HepG2 (cell line): ENCODE measurements around the gene DNTTIP2. TPM values are rescaled to one million over a fixed set of nuclear protein-coding genes. Genes with fewer than 3 reads are reported as not detected.

Experiments used
- EZH2 ChIP-seq: conservative IDR thresholded peaks from 2 replicates; pipeline ENCODE4 v1.6.1; 2012; ENCODE audit warnings: mild to moderate bottlenecking, low read depth, low read length, moderate library complexity
- MIER2 ChIP-seq: IDR thresholded peaks from 2 replicates; pipeline ENCODE4 v1.6.1; 2016; ENCODE audit warnings: missing biosample characterization, missing genetic modification reagents
- MIXL1 ChIP-seq: IDR thresholded peaks from 2 replicates; pipeline ENCODE4 v1.6.1; 2016
- MNT ChIP-seq: fragments of 450-650 bp; IDR thresholded peaks from 2 replicates; pipeline ENCODE4 v1.6.1; 2016
- MTERF4 ChIP-seq: sonication (generic); formaldehyde crosslinking; IDR thresholded peaks from 2 replicates; pipeline ENCODE4 v1.8.0; 2023; ENCODE audit warnings: mild to moderate bottlenecking, missing genetic modification reagents
- MXD4 ChIP-seq: IDR thresholded peaks from 2 replicates; pipeline ENCODE4 v1.6.1; 2016; ENCODE audit warnings: mild to moderate bottlenecking, missing biosample characterization, missing genetic modification reagents
- POGZ ChIP-seq: sonication (generic); formaldehyde crosslinking; IDR thresholded peaks from 2 replicates; pipeline ENCODE4 v1.4.0; 2020; ENCODE audit warnings: mild to moderate bottlenecking, missing genetic modification reagents
- POLR2AphosphoS2 ChIP-seq: IDR thresholded peaks from 2 replicates; pipeline ENCODE4 v1.6.1; 2011; ENCODE audit warnings: low read depth, low read length, improper control_type of control experiment
- TFE3 ChIP-seq: IDR thresholded peaks from 2 replicates; pipeline ENCODE4 v1.6.1; 2016
- ZBTB49 ChIP-seq: sonication (generic); formaldehyde crosslinking; IDR thresholded peaks from 2 replicates; pipeline ENCODE4 v1.4.0; 2020; ENCODE audit warnings: missing genetic modification reagents, borderline replicate concordance
- ZFP90 ChIP-seq: sonication (generic); formaldehyde crosslinking; IDR thresholded peaks from 2 replicates; pipeline ENCODE4 v1.8.0; 2022; ENCODE audit warnings: missing genetic modification reagents, mild to moderate bottlenecking, inconsistent platforms, borderline replicate concordance
- ZFYVE20 ChIP-seq: sonication (generic); formaldehyde crosslinking; IDR thresholded peaks from 2 replicates; pipeline ENCODE4 v1.8.0; 2023; ENCODE audit warnings: low read depth, mild to moderate bottlenecking, moderate library complexity, missing genetic modification reagents, borderline replicate concordance
- ZNF225 ChIP-seq: sonication (generic); formaldehyde crosslinking; IDR thresholded peaks from 2 replicates; pipeline ENCODE4 v1.4.0; 2020; ENCODE audit warnings: mild to moderate bottlenecking, missing genetic modification reagents
- ZNF678 ChIP-seq: sonication (generic); formaldehyde crosslinking; IDR thresholded peaks from 2 replicates; pipeline ENCODE4 v1.4.0; 2020; ENCODE audit warnings: mild to moderate bottlenecking, missing genetic modification reagents
- ZNF724P ChIP-seq: sonication (generic); formaldehyde crosslinking; IDR thresholded peaks from 2 replicates; pipeline ENCODE4 v1.8.0; 2022; ENCODE audit warnings: missing genetic modification reagents, borderline replicate concordance
- ZNF773 ChIP-seq: sonication (generic); formaldehyde crosslinking; IDR thresholded peaks from 2 replicates; pipeline ENCODE4 v1.4.0; 2020; ENCODE audit warnings: missing genetic modification reagents, borderline replicate concordance
- ZNF883 ChIP-seq: sonication (generic); formaldehyde crosslinking; IDR thresholded peaks from 2 replicates; pipeline ENCODE4 v1.5.1; 2020; ENCODE audit warnings: mild to moderate bottlenecking, missing genetic modification reagents; ENCODE audit errors: not compliant biosample characterization
- polyA plus RNA-seq, 8 experiments: library from polyadenylated mRNA; depleted of rRNA in 3 of 8; stranded (reverse) in 7 of 8; unstranded in 1 of 8; fragments of >200 nt; fragmentation: Illumina TruSeq in 4 of 8; extraction: Trizol in 4 of 8; gene quantifications; 2 replicates each; pipeline versions ENCODE4 v1.2.1 to v1.2.3, GENCODE V29; 2011 to 2016; ENCODE audit warnings: low read depth in 4 of 8, missing spikeins in 1 of 8, mixed read lengths in 1 of 8; ENCODE audit not compliant: insufficient read depth in 1 of 8
- total RNA-seq, 5 experiments: library from RNA; depleted of rRNA; stranded (reverse); fragments of >200 nt; fragmentation: Illumina TruSeq; extraction: Trizol; gene quantifications; 2 replicates each; pipeline ENCODE4 v1.2.3, GENCODE V29; 2016; ENCODE audit warnings: low read depth in 1 of 5
- TF ChIP-seq, protein P1 (sequence below): IDR thresholded peaks from 2 replicates; pipeline ENCODE4 v1.6.1; 2012; ENCODE audit warnings: low read depth, low read length, improper control_type of control experiment
- TF ChIP-seq, protein P2 (sequence below): sonication (generic); formaldehyde crosslinking; IDR thresholded peaks from 2 replicates; pipeline ENCODE4 v1.4.0; 2020; ENCODE audit warnings: mild to moderate bottlenecking, low read depth, missing genetic modification reagents

Gene DNTTIP2
- total and polyA plus RNA-seq, 2 of the 13 experiments (the other 11 are each of a cell fraction or from before 2014, with no cell fraction given) = 11.4 to 63.3 TPM

GRCh38 chr1:93846206-93846991 lies 32.6 kb downstream of the DNTTIP2 start (continued):
- TF ChIP-seq MTERF4 (CRISPR knock-in tag) = peak; percentile 72; the same call in 1 of the 2 replicates
- TF ChIP-seq ZNF678 (CRISPR knock-in tag) = peak; percentile 27; the same call in 1 of the 2 replicates
- TF ChIP-seq ZFP90 (CRISPR knock-in tag) = no peak
- no peak for TF ChIP-seq POLR2AphosphoS2
- TF ChIP-seq, protein P1, sequence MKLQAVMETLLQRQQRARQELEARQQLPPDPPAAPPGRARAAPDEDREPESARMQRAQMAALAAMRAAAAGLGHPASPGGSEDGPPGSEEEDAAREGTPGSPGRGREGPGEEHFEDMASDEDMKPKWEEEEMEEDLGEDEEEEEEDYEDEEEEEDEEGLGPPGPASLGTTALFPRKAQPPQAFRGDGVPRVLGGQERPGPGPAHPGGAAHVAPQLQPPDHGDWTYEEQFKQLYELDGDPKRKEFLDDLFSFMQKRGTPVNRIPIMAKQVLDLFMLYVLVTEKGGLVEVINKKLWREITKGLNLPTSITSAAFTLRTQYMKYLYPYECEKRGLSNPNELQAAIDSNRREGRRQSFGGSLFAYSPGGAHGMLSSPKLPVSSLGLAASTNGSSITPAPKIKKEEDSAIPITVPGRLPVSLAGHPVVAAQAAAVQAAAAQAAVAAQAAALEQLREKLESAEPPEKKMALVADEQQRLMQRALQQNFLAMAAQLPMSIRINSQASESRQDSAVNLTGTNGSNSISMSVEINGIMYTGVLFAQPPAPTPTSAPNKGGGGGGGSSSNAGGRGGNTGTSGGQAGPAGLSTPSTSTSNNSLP = no peak; the same call in 1 of the 2 replicates
- no peak for TF ChIP-seq ZFYVE20 (CRISPR knock-in tag)
- no peak for TF ChIP-seq ZNF724P (CRISPR knock-in tag)
- TF ChIP-seq, protein P2, sequence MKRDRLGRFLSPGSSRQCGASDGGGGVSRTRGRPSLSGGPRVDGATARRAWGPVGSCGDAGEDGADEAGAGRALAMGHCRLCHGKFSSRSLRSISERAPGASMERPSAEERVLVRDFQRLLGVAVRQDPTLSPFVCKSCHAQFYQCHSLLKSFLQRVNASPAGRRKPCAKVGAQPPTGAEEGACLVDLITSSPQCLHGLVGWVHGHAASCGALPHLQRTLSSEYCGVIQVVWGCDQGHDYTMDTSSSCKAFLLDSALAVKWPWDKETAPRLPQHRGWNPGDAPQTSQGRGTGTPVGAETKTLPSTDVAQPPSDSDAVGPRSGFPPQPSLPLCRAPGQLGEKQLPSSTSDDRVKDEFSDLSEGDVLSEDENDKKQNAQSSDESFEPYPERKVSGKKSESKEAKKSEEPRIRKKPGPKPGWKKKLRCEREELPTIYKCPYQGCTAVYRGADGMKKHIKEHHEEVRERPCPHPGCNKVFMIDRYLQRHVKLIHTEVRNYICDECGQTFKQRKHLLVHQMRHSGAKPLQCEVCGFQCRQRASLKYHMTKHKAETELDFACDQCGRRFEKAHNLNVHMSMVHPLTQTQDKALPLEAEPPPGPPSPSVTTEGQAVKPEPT (CRISPR knock-in tag) = no peak
- no peak; the same call in 1 of the 2 replicates for TF ChIP-seq POGZ (CRISPR knock-in tag)
- TF ChIP-seq ZNF773 (CRISPR knock-in tag) = no peak
- no peak for TF ChIP-seq MNT
- TF ChIP-seq EZH2 = no peak
- TF ChIP-seq MIXL1 (CRISPR knock-in tag) = no peak
- no peak for TF ChIP-seq TFE3
- peak; percentile 53; the same call in 1 of the 2 replicates for TF ChIP-seq MXD4 (CRISPR knock-in tag)
- TF ChIP-seq MIER2 (CRISPR knock-in tag) = no peak
- no peak for TF ChIP-seq ZNF225 (CRISPR knock-in tag)
- no peak for TF ChIP-seq ZBTB49 (CRISPR knock-in tag)
- TF ChIP-seq ZNF883 (CRISPR knock-in tag) = no peak
